Natural killer cell (primary cell): ENCODE measurements around the gene LY9. TPM values are rescaled to one million over a fixed set of nuclear protein-coding genes. Genes with fewer than 3 reads are reported as not detected.

ENCODE experiments used
- ATAC-seq, 3 donors: fragments of 150-1000 bp in 2 of 3; fragments of 200-7000 bp in 1 of 3; cut with Tn5 transposase; 1 replicate in 1 of 3; 2 replicates in 2 of 3; pipeline ENCODE4 v1.10.0; 2021; ENCODE audit warnings: mild to moderate bottlenecking in 2 of 3, moderate library complexity in 2 of 3
- DNase-seq, 2 donors: peaks; one replicate each; pipeline versions ENCODE4 v3.0.0 to v3.0.0-alpha.2; 2013 to 2021; ENCODE audit warnings: mixed read lengths in 1 of 2
- H3K27ac ChIP-seq: one replicate; pipeline ENCODE4 v1.5.1; 2013; ENCODE audit warnings: mild to moderate bottlenecking, low read length
- H3K27me3 ChIP-seq: one replicate; pipeline ENCODE4 v1.6.1; 2013; ENCODE audit warnings: low read length; ENCODE audit not compliant: control insufficient read depth, insufficient read depth
- H3K36me3 ChIP-seq: one replicate; pipeline ENCODE4 v1.6.1; 2013; ENCODE audit warnings: low read length; ENCODE audit not compliant: control insufficient read depth, insufficient read depth
- H3K4me1 ChIP-seq: one replicate; pipeline ENCODE4 v1.6.1; 2013; ENCODE audit warnings: low read length; ENCODE audit not compliant: control insufficient read depth, insufficient read depth
- H3K4me3 ChIP-seq: one replicate; pipeline ENCODE4 v1.5.1; 2013; ENCODE audit warnings: low read length
- H3K9me3 ChIP-seq: one replicate; pipeline ENCODE4 v1.6.1; 2013; ENCODE audit warnings: low read length; ENCODE audit not compliant: control insufficient read depth, insufficient read depth
- H3K27ac Mint-ChIP-seq, 2 donors: one replicate each; pipeline ENCODE4 v1.8.0; 2022; ENCODE audit warnings: mild to moderate bottlenecking in 2 of 2, mixed read lengths in 2 of 2, moderate library complexity in 1 of 2
- H3K27me3 Mint-ChIP-seq, 2 donors: one replicate each; pipeline ENCODE4 v1.8.0; 2022; ENCODE audit warnings: low read depth in 2 of 2, mixed read lengths in 2 of 2
- H3K36me3 Mint-ChIP-seq: one replicate; pipeline ENCODE4 v1.8.0; 2022; ENCODE audit warnings: mixed read lengths
- H3K4me1 Mint-ChIP-seq, 2 donors: one replicate each; pipeline ENCODE4 v1.8.0; 2022; ENCODE audit warnings: mixed read lengths in 2 of 2
- H3K4me3 Mint-ChIP-seq: one replicate; pipeline ENCODE4 v1.8.0; 2022; ENCODE audit warnings: mild to moderate bottlenecking, moderate library complexity, mixed read lengths
- H3K9me3 Mint-ChIP-seq, 2 donors: one replicate each; pipeline ENCODE4 v1.8.0; 2022; ENCODE audit warnings: mixed read lengths in 2 of 2
- WGBS: methylation state at CpG from one replicate; pipeline ENCODE4 v1.1.7; 2013; ENCODE audit warnings: missing lambda C conversion rate; ENCODE audit not compliant: insufficient coverage; 5-methylcytosine and 5-hydroxymethylcytosine counted together
- intact Hi-C: fragments of 100-400 bp; cut with micrococcal nuclease; formaldehyde crosslinking; loops from one replicate; pipeline ENCODE4 v1.14.2; 2022
- total RNA-seq, 4 donors: library from RNA; stranded (reverse); fragments of 120-200 nt in 1 of 4; gene quantifications; one replicate each; pipeline versions ENCODE4 v1.2.3 to v1.2.4, GENCODE V29; 2013 to 2022
- TF ChIP-seq, protein P1 (sequence below): fragments of 200-600 bp; IDR thresholded peaks from one replicate; pipeline ENCODE4 v1.8.0; 2022; ENCODE audit warnings: antibody characterized with exemption

LY9 gene
- total RNA-seq, 3 donors from 2014 or later (not counting 1 experiment from before 2014, with no cell fraction given), result 30.3 to 47.1 (median 34.4) TPM

DNA sequence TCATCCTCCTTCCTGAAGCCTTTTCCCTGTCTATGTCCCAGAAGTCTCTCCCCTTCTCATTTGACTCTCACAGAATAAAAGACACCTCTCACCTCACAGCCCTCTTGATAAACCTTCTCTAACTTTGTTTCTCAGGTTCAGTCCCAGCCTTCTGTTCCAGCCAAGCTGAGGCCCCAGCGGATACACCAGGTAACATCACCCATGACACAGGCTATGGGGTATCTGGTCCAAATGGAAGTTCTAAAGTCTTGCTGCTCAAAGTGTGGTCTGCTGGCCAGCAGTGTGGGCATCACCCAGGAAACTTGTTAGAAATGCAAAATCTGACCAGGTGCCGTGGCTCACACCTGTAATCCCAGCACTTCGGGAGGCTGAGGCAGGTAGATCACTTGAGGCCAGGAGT is 23.2 kb downstream of the LY9 start:
- Histone ChIP-seq H3K4me3 (no peak overlapping the region), H3K36me3 (peaks cover 60% of the 10 kb centered on the region), H3K4me1 (no peaks in the 10 kb centered on the region), H3K27me3 (no peaks in the 10 kb centered on the region), H3K9me3 (no peaks in the 10 kb centered on the region), H3K27ac (no peak overlapping the region)
- intact Hi-C loops, result no loop called here
- no peak overlapping the region for H3K4me3 Mint-ChIP-seq
- 85% methylated on average over 3 of the region's 3 CpGs for WGBS
- no peaks in the 10 kb centered on the region for H3K27me3 Mint-ChIP-seq
- H3K9me3 Mint-ChIP-seq, result no peaks in the 10 kb centered on the region
- DNase-seq (no peak), ATAC-seq (no peak)
- no peaks in the 10 kb centered on the region for H3K36me3 Mint-ChIP-seq
- H3K27ac Mint-ChIP-seq, result peak overlapping the region; percentile 70 to 83
- peaks cover 20 to 26% of the 10 kb centered on the region in 2 donors for H3K4me1 Mint-ChIP-seq
- TF ChIP-seq, protein P1, sequence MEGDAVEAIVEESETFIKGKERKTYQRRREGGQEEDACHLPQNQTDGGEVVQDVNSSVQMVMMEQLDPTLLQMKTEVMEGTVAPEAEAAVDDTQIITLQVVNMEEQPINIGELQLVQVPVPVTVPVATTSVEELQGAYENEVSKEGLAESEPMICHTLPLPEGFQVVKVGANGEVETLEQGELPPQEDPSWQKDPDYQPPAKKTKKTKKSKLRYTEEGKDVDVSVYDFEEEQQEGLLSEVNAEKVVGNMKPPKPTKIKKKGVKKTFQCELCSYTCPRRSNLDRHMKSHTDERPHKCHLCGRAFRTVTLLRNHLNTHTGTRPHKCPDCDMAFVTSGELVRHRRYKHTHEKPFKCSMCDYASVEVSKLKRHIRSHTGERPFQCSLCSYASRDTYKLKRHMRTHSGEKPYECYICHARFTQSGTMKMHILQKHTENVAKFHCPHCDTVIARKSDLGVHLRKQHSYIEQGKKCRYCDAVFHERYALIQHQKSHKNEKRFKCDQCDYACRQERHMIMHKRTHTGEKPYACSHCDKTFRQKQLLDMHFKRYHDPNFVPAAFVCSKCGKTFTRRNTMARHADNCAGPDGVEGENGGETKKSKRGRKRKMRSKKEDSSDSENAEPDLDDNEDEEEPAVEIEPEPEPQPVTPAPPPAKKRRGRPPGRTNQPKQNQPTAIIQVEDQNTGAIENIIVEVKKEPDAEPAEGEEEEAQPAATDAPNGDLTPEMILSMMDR, result no peak

DNA sequence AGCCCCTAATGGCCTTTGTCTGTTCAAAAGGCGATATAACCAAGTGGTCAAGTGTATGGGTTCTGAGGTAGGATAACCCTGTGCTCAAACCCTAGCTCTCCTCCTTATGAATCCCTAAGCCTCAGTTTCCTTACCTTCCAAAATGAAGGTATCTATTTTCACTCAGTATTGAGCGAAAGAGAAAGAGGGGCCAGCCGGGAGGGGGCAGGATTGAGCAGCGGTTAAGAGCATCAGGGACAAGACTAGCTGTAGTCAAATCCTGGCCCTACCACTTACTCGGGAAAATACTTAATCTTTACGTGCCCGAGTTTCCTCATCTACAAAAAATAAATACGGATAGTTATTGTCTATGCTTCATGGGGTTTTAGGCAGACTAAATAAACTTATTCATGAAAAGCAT is 25.7 kb downstream of the LY9 start:
- Histone ChIP-seq H3K4me1 (no peaks in the 10 kb centered on the region), H3K9me3 (no peaks in the 10 kb centered on the region), H3K27me3 (no peaks in the 10 kb centered on the region), H3K27ac (no peak overlapping the region), H3K36me3 (peaks cover 41% of the 10 kb centered on the region), H3K4me3 (no peak overlapping the region)
- Mint-ChIP-seq H3K4me1 (peaks cover 19 to 25% of the 10 kb centered on the region in 2 donors), H3K9me3 (no peaks in the 10 kb centered on the region), H3K4me3 (no peak overlapping the region), H3K27me3 (no peaks in the 10 kb centered on the region), H3K36me3 (no peaks in the 10 kb centered on the region), H3K27ac (peak overlapping the region; percentile 77 to 83)
- TF ChIP-seq, protein P1, result peak; percentile 22
- intact Hi-C loops, result no loop called here
- WGBS, result 90% methylated on average over 7 of the region's 8 CpGs
- DNase-seq (no peak), ATAC-seq (peak in 1 of 3 donors; percentile 31)

- Mint-ChIP-seq H3K4me1 (peaks cover 26 to 28% of the 10 kb centered on the region in 2 donors), H3K36me3 (no peaks in the 10 kb centered on the region), H3K9me3 (no peaks in the 10 kb centered on the region), H3K4me3 (no peak overlapping the region), H3K27me3 (no peaks in the 10 kb centered on the region), H3K27ac (peak overlapping the region; percentile 77 to 83)
- no peak for ATAC-seq
- H3K9me3 ChIP-seq, result no peaks in the 10 kb centered on the region
- WGBS, result 96% methylated on average over 3 of the region's 3 CpGs
- TF ChIP-seq, protein P1, result no peak
- peaks cover 45% of the 10 kb centered on the region for H3K36me3 ChIP-seq
- intact Hi-C loops, result no loop called here
- no peak for DNase-seq
- no peaks in the 10 kb centered on the region for H3K4me1 ChIP-seq
- H3K27me3 ChIP-seq, result no peaks in the 10 kb centered on the region
- H3K4me3 ChIP-seq, result no peak overlapping the region
- H3K27ac ChIP-seq, result no peak overlapping the region
Observed at GRCh38 chr1:160823296-160823695, 27.3 kb downstream of the LY9 start.

DNA sequence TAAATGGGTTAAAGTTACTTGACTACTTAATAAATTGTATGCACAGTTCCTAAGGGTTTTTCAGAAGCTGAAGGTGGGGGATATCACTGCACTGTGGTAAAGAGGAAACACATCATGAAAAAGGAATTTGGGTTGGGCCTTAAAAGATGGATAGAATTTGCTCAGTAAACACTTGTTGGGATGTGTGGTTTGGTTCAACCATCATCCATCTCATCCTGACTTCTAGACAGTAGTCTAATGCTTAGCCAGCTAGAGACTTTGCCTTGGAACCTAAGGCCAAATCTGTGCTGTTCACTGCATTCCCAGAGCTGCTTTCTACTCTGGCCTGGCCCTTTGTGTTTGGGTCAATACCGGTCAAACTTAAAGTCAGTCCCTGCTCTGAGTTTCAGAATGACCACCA is 30.6 kb downstream of the LY9 start:
- H3K27me3 ChIP-seq, result no peaks in the 10 kb centered on the region
- no peak overlapping the region for H3K27ac ChIP-seq
- ATAC-seq (no peak), DNase-seq (no peak)
- H3K36me3 ChIP-seq, result peaks cover 62% of the 10 kb centered on the region
- Mint-ChIP-seq H3K36me3 (peaks cover 21% of the 10 kb centered on the region), H3K27ac (peak overlapping the region; percentile 76), H3K27me3 (no peaks in the 10 kb centered on the region), H3K4me3 (no peak overlapping the region), H3K9me3 (no peaks in the 10 kb centered on the region), H3K4me1 (peaks cover 28 to 32% of the 10 kb centered on the region in 2 donors)
- H3K9me3 ChIP-seq, result no peaks in the 10 kb centered on the region
- H3K4me3 ChIP-seq, result no peak overlapping the region
- TF ChIP-seq, protein P1, result no peak
- WGBS, result 100% methylated on average over 1 of the region's 1 CpG
- no peaks in the 10 kb centered on the region for H3K4me1 ChIP-seq
- intact Hi-C loops, result no loop called here
